Measurements from ENCODE around the gene POPDC3. TPM values are rescaled to one million over a fixed set of nuclear protein-coding genes. Genes with fewer than 3 reads are reported as not detected.

Gene POPDC3
- total and polyA plus RNA-seq, 2 of the 4 experiments (the other 2 are of a cell fraction): 22.7 to 25.8 TPM

DNA sequence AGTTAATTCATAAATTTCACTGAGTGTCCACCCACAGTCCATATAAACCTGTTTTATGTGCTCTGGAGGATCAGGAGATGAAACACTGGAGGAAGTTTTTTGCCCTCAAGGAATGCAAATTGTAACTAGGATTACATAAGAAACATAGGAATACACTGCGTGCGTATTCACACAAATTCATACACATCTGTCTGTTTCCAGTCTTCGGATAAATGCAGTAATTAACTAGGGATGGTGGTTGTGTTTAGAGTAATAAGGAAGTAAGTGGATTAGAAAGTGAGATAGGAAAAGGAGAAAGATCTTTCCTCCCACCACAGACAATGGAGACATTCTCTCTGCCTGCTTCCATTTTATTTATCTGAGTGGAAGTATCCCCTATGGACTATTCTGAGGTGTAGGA lies 35.7 kb upstream of the POPDC3 start:
- no CpG with 5 or more reads among the region's 3 CpGs for WGBS, 2 experiments (ENCODE audit: extremely low coverage in 2 of 2, insufficient read length in 1 of 2)
- intact Hi-C loops (cut with micrococcal nuclease): no loop called here
- Histone ChIP-seq H3K14ac (replicated peaks; ENCODE audit: low read depth, low read length) (no peak overlapping the region), H3K79me1 (ENCODE audit: low read depth in 1 of 2, low read length in 2 of 2) (no peaks in the 10 kb centered on the region), H2AK9ac (replicated peaks; ENCODE audit: low read depth, low read length, poor library complexity) (no peak overlapping the region), H3K9me3 (ENCODE audit: control insufficient read depth, insufficient read depth, low read length) (no peaks in the 10 kb centered on the region), H2AK5ac (ENCODE audit: low read depth, low read length) (no peak overlapping the region), H3K23ac (ENCODE audit: low read depth, low read length) (no peak overlapping the region), H3K36me3 (ENCODE audit: control insufficient read depth, insufficient read depth, low read length) (no peaks in the 10 kb centered on the region), H2BK5ac (ENCODE audit: low read depth, low read length, poor library complexity, severe bottlenecking) (no peak overlapping the region), H3K27ac (ENCODE audit: insufficient read depth, low read length) (no peak overlapping the region), H3K18ac (ENCODE audit: low read depth, low read length) (no peak overlapping the region), H4K8ac (ENCODE audit: low read depth in 2 of 2, low read length in 2 of 2) (no peak overlapping the region), H3K27me3 (ENCODE audit: control insufficient read depth, insufficient read depth, low read length) (no peaks in the 10 kb centered on the region), H3K4me2 (ENCODE audit: low read depth, low read length) (no peak overlapping the region), H2BK20ac (ENCODE audit: low read depth, low read length) (no peak overlapping the region), H4K20me1 (ENCODE audit: insufficient read depth, low read length) (no peaks in the 10 kb centered on the region), H2BK120ac (ENCODE audit: low read depth, low read length) (no peak overlapping the region), H4K91ac (ENCODE audit: insufficient read depth, low read depth, low read length) (no peak overlapping the region), H3K4me3 (ENCODE audit: insufficient read depth, low read depth, low read length) (no peak overlapping the region), H2BK15ac (ENCODE audit: low read depth, low read length) (no peak overlapping the region), H3K4me1 (ENCODE audit: control insufficient read depth, insufficient read depth, low read length) (peaks cover 2% of the 10 kb centered on the region), H2AFZ (replicated peaks; ENCODE audit: low read length, poor library complexity) (no peak overlapping the region), H3K56ac (ENCODE audit: extremely low read depth, insufficient read depth, low read length) (no peak overlapping the region), H4K5ac (ENCODE audit: low read depth, low read length) (no peak overlapping the region), H3K9ac (ENCODE audit: low read depth, low read length) (no peak overlapping the region), H3K9me1 (ENCODE audit: insufficient read depth, low read length) (0 out of 2 replicates have a peak, but pooled peaks cover under 1% of the 10 kb centered on the region), H3K4ac (ENCODE audit: low read depth, low read length) (no peak overlapping the region)
- ChIA-PET POLR2A (ENCODE audit: unreplicated experiment) (no interaction called here), CTCF (no interaction called here)
- dilution Hi-C loops (cut with HindIII; ENCODE audit: low sequenced_read_pairs, unreplicated experiment): no loop called here
- TF ChIP-seq, protein P1, sequence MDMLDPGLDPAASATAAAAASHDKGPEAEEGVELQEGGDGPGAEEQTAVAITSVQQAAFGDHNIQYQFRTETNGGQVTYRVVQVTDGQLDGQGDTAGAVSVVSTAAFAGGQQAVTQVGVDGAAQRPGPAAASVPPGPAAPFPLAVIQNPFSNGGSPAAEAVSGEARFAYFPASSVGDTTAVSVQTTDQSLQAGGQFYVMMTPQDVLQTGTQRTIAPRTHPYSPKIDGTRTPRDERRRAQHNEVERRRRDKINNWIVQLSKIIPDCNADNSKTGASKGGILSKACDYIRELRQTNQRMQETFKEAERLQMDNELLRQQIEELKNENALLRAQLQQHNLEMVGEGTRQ (IDR thresholded peaks at IDR 0.05; ENCODE audit: low read depth, low read length): no peak
- TF ChIP-seq ELK1 (IDR thresholded peaks at IDR 0.05; ENCODE audit: borderline replicate concordance, low read depth, low read length) (no peak), POLR2A (IDR thresholded peaks at IDR 0.05; ENCODE audit: low read depth, low read length) (no peak), CHD1 (IDR thresholded peaks at IDR 0.05; ENCODE audit: low read depth, low read length) (no peak), RAD21 (IDR thresholded peaks at IDR 0.05; ENCODE audit: low read length) (no peak), MAZ (IDR thresholded peaks at IDR 0.05; ENCODE audit: borderline replicate concordance, low read depth, low read length) (no peak), CEBPB (IDR thresholded peaks at IDR 0.05; ENCODE audit: low read depth, low read length) (no peak)
- DNase-seq (no peak), ATAC-seq (ENCODE audit: low read depth) (no peak)
- BruUV-seq (replicated peaks): no TSS peak
- in situ Hi-C loops (cut with MboI; ENCODE audit: low sequenced_read_pairs): no loop called here

All from IMR-90 (cell line).